ENCODE data around the gene TBC1D3C.
"Not testable (repeated sequence)": the region's sequence is repeated elsewhere in the genome, so short reads cannot be mapped to it uniquely, and the experiment has no call there.

DNA sequence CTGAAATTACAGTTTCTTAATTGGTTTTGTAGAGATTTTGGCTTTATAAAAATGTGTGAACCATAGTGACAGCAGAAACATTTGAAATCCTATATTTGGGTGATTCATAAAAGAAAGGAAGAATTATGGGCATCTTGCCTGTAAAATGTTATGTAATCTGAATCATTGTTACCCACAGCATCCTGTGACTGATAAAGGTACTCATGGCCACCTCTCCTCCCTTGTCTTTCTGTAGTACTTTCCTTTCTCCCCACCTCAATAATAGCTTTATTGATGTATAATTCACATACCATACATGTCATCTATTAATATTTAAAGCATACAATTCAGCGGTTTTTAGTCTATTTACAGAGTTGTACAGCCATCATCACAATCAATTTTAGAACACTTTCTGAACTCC lies 30.8 kb upstream of the TBC1D3C start:
- not testable (repeated sequence) for TF ChIP-seq CTCF (IDR thresholded peaks at IDR 0.05); ZFX (IDR thresholded peaks at IDR 0.05; ENCODE audit: borderline replicate concordance)

Data from 22Rv1 (cell line).